Measurements from ENCODE around the gene OSBP2.

Gene OSBP2

GRCh38 chr22:30821381-30821780, 126.7 kb downstream of the OSBP2 start:
- DNase-seq = no peak

- DNase-seq = no peak
These were observed 127.2 kb downstream of the OSBP2 start for GRCh38 chr22:30821863-30822215.

- DNase-seq = no peak
These were observed 127.7 kb downstream of the OSBP2 start for GRCh38 chr22:30822216-30823014.

DNA sequence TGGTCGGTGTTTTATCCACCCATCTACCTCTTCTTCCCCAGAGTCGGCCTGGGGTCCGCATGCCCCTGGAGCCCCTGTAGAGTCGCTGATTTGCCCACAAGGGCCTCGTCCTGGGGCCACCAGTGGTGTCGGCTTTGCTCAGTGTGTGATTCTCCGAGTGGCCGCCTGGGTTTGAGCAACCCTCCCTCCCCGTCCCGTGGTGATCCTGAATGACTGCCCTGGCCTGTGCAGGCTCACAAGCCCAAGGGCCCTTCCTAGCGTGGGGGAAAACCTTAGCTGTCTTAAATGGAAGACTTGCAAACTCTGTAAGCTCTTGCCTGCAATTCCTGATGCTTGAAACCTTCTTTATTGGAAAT, 128.3 kb downstream of the OSBP2 start:
- DNase-seq = no peak

DNA sequence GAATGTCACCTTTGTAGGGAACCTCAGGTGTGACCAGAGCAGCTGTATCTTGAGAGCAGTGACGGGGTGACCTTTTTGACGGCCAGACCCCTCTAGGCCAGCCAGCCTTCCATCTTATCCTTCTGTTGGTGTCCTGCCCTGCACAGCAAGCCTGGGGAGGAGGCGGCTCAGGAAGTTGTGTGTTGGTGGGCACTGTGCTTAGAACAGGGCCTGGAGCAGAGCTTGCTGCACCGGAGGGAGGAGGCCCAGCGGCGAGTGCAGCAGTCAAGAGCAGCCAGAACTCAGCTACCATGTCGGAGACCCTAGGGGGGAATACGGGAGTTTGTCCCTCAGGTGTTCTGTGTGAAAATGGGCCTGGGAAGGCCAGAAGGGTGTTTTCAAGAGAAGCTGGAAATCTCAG, 129.4 kb downstream of the OSBP2 start:
- DNase-seq = no peak

DNA sequence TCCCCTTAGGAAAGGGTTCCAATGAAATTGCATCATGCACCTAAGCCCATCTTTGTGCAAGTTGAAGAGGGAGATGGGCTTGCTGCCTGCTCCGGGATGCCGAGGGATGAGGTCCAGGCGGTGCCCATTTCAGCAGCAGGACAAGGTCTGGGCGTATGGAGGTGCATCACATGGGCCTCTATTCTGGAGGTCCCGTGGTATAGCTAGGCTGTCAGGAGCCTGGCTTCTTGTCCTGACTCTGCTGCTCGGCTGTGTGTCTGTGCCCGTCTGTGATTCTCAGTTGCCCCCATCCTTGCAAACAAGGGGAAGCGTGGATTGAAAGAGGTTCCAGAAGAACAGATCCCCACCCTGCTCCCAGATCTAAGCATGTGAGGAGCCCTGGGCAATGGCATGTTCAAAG, 130.0 kb downstream of the OSBP2 start:
- no peak for DNase-seq

GRCh38 chr22:30825711-30826505, 131.2 kb downstream of the OSBP2 start:
- DNase-seq = no peak

DNA sequence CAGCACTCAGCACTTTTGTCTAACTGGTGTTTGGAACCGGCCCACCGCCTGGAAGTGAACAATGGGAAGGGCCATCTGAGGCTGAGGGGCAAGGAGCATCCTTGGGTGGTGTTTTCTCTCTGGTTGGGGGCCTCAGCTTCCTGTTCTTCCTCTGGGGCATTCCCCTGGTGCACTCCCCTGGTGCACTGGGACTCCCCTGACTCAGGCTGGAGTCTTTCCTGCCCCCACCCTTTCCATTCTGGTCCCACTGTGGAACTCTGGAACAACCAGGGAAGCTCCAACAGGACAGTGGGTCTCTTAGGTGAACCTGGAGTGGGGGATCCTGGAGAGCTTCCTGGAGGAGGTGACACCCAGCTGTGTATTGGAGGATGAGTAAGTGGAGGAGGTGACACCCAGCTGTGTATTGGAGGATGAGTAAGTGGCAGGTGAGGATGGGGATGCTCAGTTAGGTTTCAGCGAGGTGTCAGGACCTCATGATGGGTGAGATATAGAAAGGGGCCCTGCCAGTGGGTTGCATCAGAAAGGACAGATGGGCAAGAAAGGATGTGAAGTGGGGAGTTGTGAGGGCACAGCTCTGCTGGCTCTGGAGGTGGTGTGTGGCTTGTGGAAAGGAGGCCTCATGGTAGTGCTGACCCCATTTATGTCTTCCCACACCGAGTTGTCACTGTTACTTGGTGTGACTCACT, 132.1 kb downstream of the OSBP2 start:
- DNase-seq = no peak

GRCh38 chr22:30827646-30828045, 133.0 kb downstream of the OSBP2 start:
- DNase-seq = no peak

- DNase-seq = no peak
These were observed 133.8 kb downstream of the OSBP2 start for GRCh38 chr22:30828187-30829155.

DNA sequence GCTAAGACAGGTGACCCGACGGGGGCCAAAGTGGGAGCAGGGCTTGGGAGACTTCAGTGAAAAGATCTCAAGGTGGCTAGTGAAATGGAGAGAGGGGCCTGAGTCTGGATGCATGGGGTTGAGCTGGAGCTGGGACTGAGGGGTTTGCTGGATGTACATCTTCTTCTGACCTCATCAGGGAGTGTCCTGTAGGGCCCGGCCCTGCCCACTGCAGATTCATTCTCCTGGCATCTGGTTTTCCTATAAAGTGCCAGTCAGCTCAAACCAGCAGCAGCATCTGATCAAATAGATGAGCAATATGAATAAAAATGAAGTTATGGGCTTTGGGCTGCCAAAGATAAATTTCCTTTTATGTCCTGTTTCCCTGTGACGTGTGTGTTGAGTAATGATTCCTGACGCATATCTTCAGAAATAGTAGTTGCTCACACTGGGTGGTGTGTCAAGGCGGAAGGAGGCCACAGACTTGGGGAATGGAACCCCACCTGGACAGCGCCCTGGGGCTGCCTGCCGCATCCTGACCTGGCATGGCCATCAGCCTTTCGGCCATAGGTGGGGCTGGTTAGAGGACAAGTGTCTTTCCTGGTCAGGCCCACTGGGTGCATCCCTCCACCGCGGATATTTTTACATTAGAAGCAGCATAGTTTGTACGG, 135.4 kb downstream of the OSBP2 start:
- DNase-seq = no peak

- DNase-seq = no peak
These were observed 136.2 kb downstream of the OSBP2 start for GRCh38 chr22:30830907-30831306.

GRCh38 chr22:30832407-30832987, 137.8 kb downstream of the OSBP2 start:
- no peak for DNase-seq

DNA sequence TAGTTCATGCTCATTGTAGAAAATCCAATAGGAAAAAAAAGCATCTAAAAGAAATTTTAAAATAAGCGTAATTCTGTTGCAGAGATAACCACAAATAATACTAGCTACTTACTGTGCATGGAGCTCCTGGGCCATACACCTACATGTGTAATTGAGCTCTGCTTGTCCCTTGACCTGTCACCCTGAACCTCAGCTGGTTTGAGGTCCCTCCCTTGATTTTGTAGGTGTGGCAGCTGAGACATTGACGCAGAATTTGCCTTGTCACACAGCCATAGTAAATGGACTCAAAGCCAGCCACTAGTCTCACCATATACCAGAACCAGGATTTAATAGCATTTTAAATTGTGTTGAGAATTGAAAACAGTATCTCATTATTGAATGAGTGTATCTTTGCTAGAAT, 138.6 kb downstream of the OSBP2 start:
- no peak for DNase-seq

DNA sequence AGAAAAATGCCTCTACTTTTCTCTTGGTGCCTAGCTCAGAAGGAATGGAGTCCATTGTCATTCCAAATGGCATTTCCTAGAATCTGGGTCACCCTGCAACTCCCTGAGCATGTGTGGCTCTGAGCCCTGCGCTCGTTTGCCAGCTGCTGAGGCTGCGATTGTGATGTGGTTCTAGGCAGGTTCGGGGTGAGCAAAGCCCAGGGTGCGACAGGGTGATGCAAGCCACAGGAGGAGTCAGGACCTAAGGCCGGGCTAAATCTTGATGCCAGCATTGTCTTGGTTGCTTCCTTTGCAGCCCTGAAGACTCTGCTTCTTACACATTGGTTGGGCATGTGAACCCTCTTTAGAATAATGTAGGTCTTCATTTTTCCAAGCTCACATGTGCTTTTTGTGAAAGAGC, 142.9 kb downstream of the OSBP2 start:
- no peak for DNase-seq

- no peak for DNase-seq
These were observed 143.4 kb downstream of the OSBP2 start for GRCh38 chr22:30838111-30838510.

DNA sequence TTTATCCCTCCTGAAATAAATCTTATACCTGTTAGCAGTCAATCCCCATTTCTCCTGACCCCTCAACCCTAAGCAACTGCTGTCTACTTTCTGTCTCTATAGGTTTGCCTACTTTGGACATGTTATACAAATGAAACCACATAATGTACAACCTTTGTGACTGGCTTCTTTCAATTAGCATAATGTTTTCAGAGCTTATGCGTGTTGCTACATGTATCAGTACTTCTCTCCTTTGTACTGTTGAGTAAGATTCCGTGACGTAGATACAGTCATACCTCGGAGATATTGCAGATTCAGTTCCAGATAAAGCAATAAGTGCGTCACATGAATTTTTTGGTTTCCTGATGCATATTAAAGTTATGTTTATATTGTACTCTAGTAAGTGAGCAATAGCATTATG, 146.6 kb downstream of the OSBP2 start:
- DNase-seq = no peak

- no peak for DNase-seq
These were observed 148.6 kb downstream of the OSBP2 start for GRCh38 chr22:30843245-30843644.

GRCh38 chr22:30847583-30847982, 152.9 kb downstream of the OSBP2 start:
- no peak for DNase-seq

DNA sequence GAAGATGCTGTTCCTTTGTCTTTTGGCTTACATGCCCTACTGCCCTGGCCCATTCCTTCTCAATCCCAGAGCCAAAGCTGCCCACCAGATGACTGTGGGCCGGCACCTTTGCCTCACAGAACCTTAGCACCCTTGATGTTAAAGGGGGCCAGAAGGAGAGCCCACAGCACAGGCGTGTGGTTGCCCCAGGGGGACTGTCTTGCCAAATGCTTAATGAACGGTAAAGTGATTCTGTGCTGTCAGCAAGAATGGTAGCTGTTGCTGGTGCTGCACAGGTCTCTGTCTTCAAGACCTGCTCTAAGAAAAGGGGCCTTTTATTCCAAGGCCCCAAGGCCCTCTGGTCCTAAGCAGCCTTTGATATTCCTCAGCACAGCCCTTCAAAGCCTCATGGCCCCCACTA, 160.6 kb downstream of the OSBP2 start:
- DNase-seq = no peak

GRCh38 chr22:30855677-30856518, 161.2 kb downstream of the OSBP2 start:
- no peak for DNase-seq

Data from stimulated activated CD4-positive, alpha-beta T cell treated with anti-CD3 and anti-CD28 coated beads, Interleukin-12 subunit alpha, Interleukin-12 subunit beta, amount 100 ng/mL, for 4 hours (primary cell).